Measurements from ENCODE around the gene EGF. TPM values are rescaled to one million over a fixed set of nuclear protein-coding genes. Genes with fewer than 3 reads are reported as not detected.

The EGF gene
- total and polyA plus RNA-seq, 3 donors from 2014 or later, result 0.79 to 1.3 (median 0.87) TPM

GRCh38 chr4:110041735-110042134, 129.1 kb downstream of the EGF start:
- Histone ChIP-seq H3K27me3 (no peaks in the 10 kb centered on the region), H3K36me3 (ENCODE audit: low read depth, missing control alignments) (no peaks in the 10 kb centered on the region), H3K4me3 (no peak overlapping the region), H3K27ac (no peak overlapping the region), H3K9me3 (no peaks in the 10 kb centered on the region), H3K4me1 (no peaks in the 10 kb centered on the region)
- DNase-seq, result no peak
- TF ChIP-seq CTCF (IDR thresholded peaks at IDR 0.05) (no peak), POLR2A (IDR thresholded peaks at IDR 0.05) (no peak)
- WGBS, 2 donors, result 67% methylated on average over 1 of the region's 1 CpG
- intact Hi-C loops (cut with DNase I; ENCODE audit: low total_unique reads), result no loop called here

GRCh38 chr4:110042545-110043517, 130.1 kb downstream of the EGF start:
- no peak for DNase-seq
- Histone ChIP-seq H3K27ac (no peak overlapping the region), H3K4me1 (no peaks in the 10 kb centered on the region), H3K36me3 (ENCODE audit: low read depth, missing control alignments) (no peaks in the 10 kb centered on the region), H3K4me3 (no peak overlapping the region), H3K9me3 (no peaks in the 10 kb centered on the region), H3K27me3 (no peaks in the 10 kb centered on the region)
- no peak for TF ChIP-seq POLR2A (IDR thresholded peaks at IDR 0.05)
- no peak for TF ChIP-seq CTCF (IDR thresholded peaks at IDR 0.05)
- intact Hi-C loops (cut with DNase I; ENCODE audit: low total_unique reads), result no loop called here
- 34 to 36% methylated on average over 13 of the region's 13 CpGs for WGBS, 2 donors

GRCh38 chr4:110046588-110047049, 133.9 kb downstream of the EGF start:
- 87 to 93% methylated on average over 5 of the region's 5 CpGs for WGBS, 2 donors
- H3K9me3 ChIP-seq, result no peaks in the 10 kb centered on the region
- H3K4me3 ChIP-seq, result no peak overlapping the region
- intact Hi-C loops (cut with DNase I; ENCODE audit: low total_unique reads), result no loop called here
- H3K36me3 ChIP-seq (ENCODE audit: low read depth, missing control alignments), result no peaks in the 10 kb centered on the region
- no peak for DNase-seq
- H3K4me1 ChIP-seq, result no peaks in the 10 kb centered on the region
- no peak for TF ChIP-seq POLR2A (IDR thresholded peaks at IDR 0.05)
- TF ChIP-seq CTCF (IDR thresholded peaks at IDR 0.05), result no peak
- no peak overlapping the region for H3K27ac ChIP-seq
- no peaks in the 10 kb centered on the region for H3K27me3 ChIP-seq

- no peaks in the 10 kb centered on the region for H3K4me1 ChIP-seq
- H3K4me3 ChIP-seq, result no peak overlapping the region
- no peaks in the 10 kb centered on the region for H3K27me3 ChIP-seq
- peak; percentile 54 for DNase-seq
- H3K9me3 ChIP-seq, result no peaks in the 10 kb centered on the region
- no peaks in the 10 kb centered on the region for H3K36me3 ChIP-seq (ENCODE audit: low read depth, missing control alignments)
- TF ChIP-seq POLR2A (IDR thresholded peaks at IDR 0.05) (no peak), CTCF (IDR thresholded peaks at IDR 0.05) (peak in 2 of 3 experiments; percentile 57 to 59)
- no peak overlapping the region for H3K27ac ChIP-seq
- intact Hi-C loops (cut with DNase I; ENCODE audit: low total_unique reads), result loop anchor here (10.0 kb wide), 1 partner anchor 165 kb away; no protein-coding TSS in a partner anchor
- WGBS, 2 donors, result 51 to 59% methylated on average over 9 of the region's 9 CpGs
Observed at GRCh38 chr4:110049951-110050925, 137.6 kb downstream of the EGF start.

Measured in testis (tissue), 3 donors.